GM12878 (cell line): ENCODE measurements around the gene PSMD14. TPM values are rescaled to one million over a fixed set of nuclear protein-coding genes. Genes with fewer than 3 reads are reported as not detected.

Experiments used
- ATAC-seq: fragments of 200-7000 bp; cut with Tn5 transposase; 3 replicates; pipeline ENCODE4 v1.9.1; 2020; ENCODE audit warnings: mild to moderate bottlenecking, moderate library complexity
- BruUV-seq: library from RNA; stranded (reverse); fragments of 400-500 nt; replicated peaks from 2 replicates; lab custom pipeline; 2021; lab: Mats Ljungman, UMichigan
- CTCF ChIA-PET: fragments of 300-600 bp; sonication (Branson Sonifier 250); formaldehyde crosslinking; extraction: SDS; loops from one replicate; lab custom pipeline; 2021; ENCODE audit warnings: inconsistent platforms; lab: Yijun Ruan, JAX
- POLR2A ChIA-PET: fragments of 350-600 bp; formaldehyde crosslinking; extraction: SDS; loops from one replicate; lab custom pipeline; 2021; ENCODE audit warnings: inconsistent platforms; lab: Charles Lee
- RAD21 ChIA-PET: fragments of 300-600 bp; sonication (Branson Sonifier 250); formaldehyde crosslinking; loops from one replicate; lab custom pipeline; 2023; ENCODE audit warnings: antibody characterized with exemption; ENCODE audit not compliant: unreplicated experiment; lab: Charles Lee
- SMC1A ChIA-PET: fragments of 300-600 bp; sonication (Branson Sonifier 250); formaldehyde crosslinking; loops from one replicate; lab custom pipeline; 2023; ENCODE audit not compliant: unreplicated experiment, uncharacterized antibody; lab: Charles Lee
- DNase-seq: peaks from one replicate; pipeline ENCODE4 v3.0.0-alpha.2; 2011; ENCODE audit warnings: low read depth, low spot score
- FAIRE-seq: peaks from 3 replicates; lab custom pipeline; 2011; peaks lifted over from hg19 to GRCh38; lab: Jason Lieb, UNC
- H2AFZ ChIP-seq: 2 replicates; pipeline ENCODE4 v1.6.0; 2011; ENCODE audit warnings: low read depth, low read length, control low read depth; ENCODE audit not compliant: control insufficient read depth
- H3K27ac ChIP-seq: 2 replicates; pipeline ENCODE4 v1.5.1; 2011; ENCODE audit warnings: control low read depth; ENCODE audit not compliant: control insufficient read depth, insufficient read depth
- H3K27me3 ChIP-seq, 2 experiments: replicated peaks in 1 of 2; 2 replicates each; pipeline versions ENCODE4 v1.6.0 to v1.6.1; 2011; ENCODE audit warnings: low read length in 1 of 2; ENCODE audit not compliant: control insufficient read depth in 2 of 2, insufficient read depth in 2 of 2
- H3K36me3 ChIP-seq, 2 experiments: 2 replicates each; pipeline ENCODE4 v1.5.1; 2011; ENCODE audit warnings: low read length in 1 of 2; ENCODE audit not compliant: control insufficient read depth in 2 of 2, insufficient read depth in 2 of 2
- H3K4me1 ChIP-seq: 2 replicates; pipeline ENCODE4 v1.6.1; 2011; ENCODE audit warnings: mild to moderate bottlenecking, low read length, moderate library complexity, mixed read lengths; ENCODE audit not compliant: control insufficient read depth, insufficient read depth
- H3K4me2 ChIP-seq: 2 replicates; pipeline ENCODE4 v1.6.0; 2011; ENCODE audit warnings: control low read depth; ENCODE audit not compliant: control insufficient read depth, insufficient read depth
- H3K4me3 ChIP-seq: fragments of 200-600 bp; sonication (generic); 2 replicates; pipeline ENCODE4 v1.5.1; 2016
- H3K79me2 ChIP-seq: 2 replicates; pipeline ENCODE4 v1.6.0; 2011; ENCODE audit warnings: low read length; ENCODE audit not compliant: control insufficient read depth, insufficient read depth
- H3K9ac ChIP-seq: 2 replicates; pipeline ENCODE4 v1.8.0; 2011; ENCODE audit warnings: low read length, control low read depth, mixed read lengths; ENCODE audit not compliant: control insufficient read depth, insufficient read depth
- H3K9me3 ChIP-seq: replicated peaks from 3 replicates; pipeline ENCODE4 v1.5.1; 2011; ENCODE audit warnings: mild to moderate bottlenecking, low read length; ENCODE audit not compliant: control insufficient read depth, insufficient read depth
- H4K20me1 ChIP-seq: 2 replicates; pipeline ENCODE4 v1.6.0; 2011; ENCODE audit not compliant: control insufficient read depth, insufficient read depth
- ATF7 ChIP-seq: fragments of 450-650 bp; IDR thresholded peaks from 2 replicates; pipeline ENCODE4 v1.6.1; 2016; ENCODE audit warnings: low read depth, mild to moderate bottlenecking
- BHLHE40 ChIP-seq, 2 experiments: fragments of 450-650 bp in 1 of 2; IDR thresholded peaks; 2 replicates each; pipeline ENCODE4 v1.6.1; 2011 to 2017; ENCODE audit warnings: low read depth in 2 of 2, borderline replicate concordance in 1 of 2, improper control_type of control experiment in 1 of 2, low read length in 1 of 2, mild to moderate bottlenecking in 1 of 2
- CREB1 ChIP-seq: IDR thresholded peaks from 2 replicates; pipeline ENCODE4 v1.6.1; 2012; ENCODE audit warnings: low read depth, mild to moderate bottlenecking, inconsistent platforms
- ELK1 ChIP-seq: IDR thresholded peaks from 2 replicates; pipeline ENCODE4 v1.6.1; 2012; ENCODE audit warnings: low read depth, low read length, improper control_type of control experiment
- HDGF ChIP-seq: fragments of 450-650 bp; IDR thresholded peaks from 2 replicates; pipeline ENCODE4 v1.6.1; 2016; ENCODE audit warnings: antibody characterized with exemption
- IKZF1 ChIP-seq: fragments of 450-650 bp; conservative IDR thresholded peaks from 2 replicates; pipeline ENCODE4 v1.6.1; 2017; ENCODE audit warnings: antibody characterized with exemption, mild to moderate bottlenecking
- IRF3 ChIP-seq: fragments of 450-650 bp; IDR thresholded peaks from 2 replicates; pipeline ENCODE4 v1.6.1; 2014; ENCODE audit warnings: mild to moderate bottlenecking
- KAT2A ChIP-seq: conservative IDR thresholded peaks from 2 replicates; pipeline ENCODE4 v1.6.1; 2011; ENCODE audit warnings: low read depth, low read length; ENCODE audit not compliant: control insufficient read depth
- MEF2B ChIP-seq: fragments of 450-650 bp; IDR thresholded peaks from 2 replicates; pipeline ENCODE4 v1.6.1; 2018; ENCODE audit warnings: mild to moderate bottlenecking, moderate library complexity; ENCODE audit not compliant: partially characterized antibody, poor library complexity, severe bottlenecking
- NR2C1 ChIP-seq: fragments of 450-650 bp; IDR thresholded peaks from 2 replicates; pipeline ENCODE4 v1.6.1; 2017; ENCODE audit warnings: antibody characterized with exemption, mild to moderate bottlenecking, moderate library complexity
- RCOR1 ChIP-seq: conservative IDR thresholded peaks from 2 replicates; pipeline ENCODE4 v1.6.1; 2012; ENCODE audit warnings: low read depth, low read length, improper control_type of control experiment
- SKIL ChIP-seq: fragments of 450-650 bp; IDR thresholded peaks from 2 replicates; pipeline ENCODE4 v1.6.1; 2017; ENCODE audit warnings: mild to moderate bottlenecking, low read depth, inconsistent platforms; ENCODE audit not compliant: poor library complexity, severe bottlenecking
- SREBF2 ChIP-seq: IDR thresholded peaks from 2 replicates; pipeline ENCODE4 v1.6.1; 2012; ENCODE audit warnings: mild to moderate bottlenecking, low read length
- TCF7 ChIP-seq: IDR thresholded peaks from 2 replicates; pipeline ENCODE4 v1.6.1; 2014; ENCODE audit warnings: antibody characterized with exemption, borderline replicate concordance
- ZBTB40 ChIP-seq: fragments of 450-650 bp; IDR thresholded peaks from 2 replicates; pipeline ENCODE4 v1.6.1; 2016; ENCODE audit warnings: mild to moderate bottlenecking, moderate library complexity, borderline replicate concordance
- ZNF384 ChIP-seq: IDR thresholded peaks from 2 replicates; pipeline ENCODE4 v1.6.1; 2012; ENCODE audit warnings: low read depth, mild to moderate bottlenecking, low read length, improper control_type of control experiment, borderline replicate concordance
- WGBS: methylation state at CpG from one replicate; pipeline ENCODE4 v1.1.6; 2016; ENCODE audit warnings: low lambda C conversion rate; ENCODE audit not compliant: insufficient replicate concordance, insufficient coverage; ENCODE audit errors: missing lambda C conversion rate; 5-methylcytosine and 5-hydroxymethylcytosine counted together
- in situ Hi-C: fragments of 300-500 bp; cut with MboI; formaldehyde crosslinking; loops from 9 replicates; pipeline ENCODE4 v1.14.3; 2018; ENCODE audit warnings: mixed read lengths
- intact Hi-C: fragments of 100-400 bp; cut with micrococcal nuclease; formaldehyde crosslinking; loops from one replicate; pipeline ENCODE4 v1.14.2; 2022; ENCODE audit not compliant: unreplicated experiment
- polyA plus RNA-seq, 11 experiments: library from polyadenylated mRNA; depleted of rRNA in 4 of 11; unstranded in 6 of 11; stranded (reverse) in 5 of 11; fragments of >200 nt; fragmentation: Nextera tagmentation in 4 of 11; fragmentation: Illumina TruSeq in 1 of 11; extraction: Ambion mirVana in 4 of 11; extraction: Trizol in 1 of 11; gene quantifications; 1 replicate in 1 of 11; 2 replicates in 10 of 11; pipeline versions ENCODE4 v1.2.1 to v1.2.3, GENCODE V29; 2011 to 2016; ENCODE audit warnings: inconsistent platforms in 2 of 11, missing spikeins in 2 of 11, low read depth in 1 of 11
- total RNA-seq, 4 experiments: library from RNA; depleted of rRNA in 3 of 4; stranded (reverse); fragments of >200 nt in 3 of 4; fragmentation: Illumina TruSeq in 1 of 4; extraction: Trizol in 1 of 4; gene quantifications; 2 replicates each; pipeline versions ENCODE4 v1.2.1 to v1.2.3, GENCODE V29; 2013 to 2021

PSMD14 gene
- total and polyA plus RNA-seq, 10 of the 15 experiments (the other 5 are each of a cell fraction or from before 2014, with no cell fraction given) = 70.5 to 253 (median 127) TPM

GRCh38 chr2:161343235-161343634, 35.0 kb downstream of the PSMD14 start:
- no peak overlapping the region for H3K4me2 ChIP-seq
- BruUV-seq = no TSS peak
- H3K4me1 ChIP-seq = no peaks in the 10 kb centered on the region
- H3K9ac ChIP-seq = no peak overlapping the region
- H3K9me3 ChIP-seq = no peaks in the 10 kb centered on the region; the same call in none of the 3 replicates
- peaks cover 0 to 12% of the 10 kb centered on the region in 2 experiments; a peak in 1 of 4 replicates for H3K36me3 ChIP-seq
- no peak overlapping the region for H3K4me3 ChIP-seq
- in situ Hi-C loops (no loop called here), intact Hi-C loops (no loop called here)
- H3K79me2 ChIP-seq = peaks cover 16% of the 10 kb centered on the region
- ATAC-seq (no peak), DNase-seq (no peak), FAIRE-seq (no peak)
- no peaks in the 10 kb centered on the region for H4K20me1 ChIP-seq
- no peaks in the 10 kb centered on the region for H3K27me3 ChIP-seq
- 94% methylated on average over 3 of the region's 3 CpGs for WGBS
- CTCF ChIA-PET = no interaction called here
- RAD21 ChIA-PET = no interaction called here
- H2AFZ ChIP-seq = no peak overlapping the region
- SMC1A ChIA-PET = interaction anchor here (0.6 kb wide), 1 partner anchor 98 kb away, joined by 3 read pairs; no protein-coding TSS in a partner anchor
- no peak overlapping the region for H3K27ac ChIP-seq
- POLR2A ChIA-PET = interaction anchor here (0.6 kb wide), 1 partner anchor 10 kb away, joined by 3 read pairs; no protein-coding TSS in a partner anchor
- no peak for TF ChIP-seq TCF7
- no peak for TF ChIP-seq KAT2A
- no peak for TF ChIP-seq IKZF1
- no peak for TF ChIP-seq ZBTB40
- TF ChIP-seq ELK1 = no peak
- TF ChIP-seq IRF3 = no peak
- TF ChIP-seq SKIL = no peak
- no peak for TF ChIP-seq ZNF384
- TF ChIP-seq MEF2B = no peak
- no peak for TF ChIP-seq NR2C1
- no peak for TF ChIP-seq CREB1
- TF ChIP-seq RCOR1 = no peak
- no peak for TF ChIP-seq ATF7
- no peak for TF ChIP-seq SREBF2
- TF ChIP-seq HDGF = no peak
- no peak for TF ChIP-seq BHLHE40 (IDR thresholded peaks at IDR 0.05; ENCODE audit: borderline replicate concordance in 1 of 2, low read depth in 2 of 2, low read length in 1 of 2)
